Progenitor cell of endocrine pancreas (in vitro differentiated cells): ENCODE data around the gene CINP. TPM values are rescaled to one million over a fixed set of nuclear protein-coding genes. Genes with fewer than 3 reads are reported as not detected.

Experiments used
- DNase-seq: peaks from one replicate; pipeline ENCODE4 v3.0.0; 2021; ENCODE audit warnings: low spot score; ENCODE audit not compliant: unreplicated experiment
- H3K27ac Mint-ChIP-seq: 2 replicates; pipeline ENCODE4 v1.8.0; 2021; ENCODE audit warnings: mild to moderate bottlenecking, moderate library complexity, mixed read lengths
- H3K27me3 Mint-ChIP-seq: 2 replicates; pipeline ENCODE4 v1.8.0; 2021; ENCODE audit warnings: mixed read lengths
- H3K36me3 Mint-ChIP-seq: 2 replicates; pipeline ENCODE4 v1.8.0; 2022; ENCODE audit warnings: mixed read lengths; ENCODE audit not compliant: insufficient read depth
- H3K4me1 Mint-ChIP-seq: 2 replicates; pipeline ENCODE4 v1.8.0; 2021; ENCODE audit warnings: low read depth, mixed read lengths
- H3K4me3 Mint-ChIP-seq: 2 replicates; pipeline ENCODE4 v1.8.0; 2021; ENCODE audit warnings: low read depth, mild to moderate bottlenecking, moderate library complexity, mixed read lengths
- H3K9me3 Mint-ChIP-seq: 2 replicates; pipeline ENCODE4 v1.8.0; 2021; ENCODE audit warnings: low read depth, mixed read lengths
- CTCF ChIP-seq: fragments of 200-600 bp; sonication (generic); IDR thresholded peaks from one replicate; pipeline ENCODE4 v1.5.0; 2021; ENCODE audit warnings: antibody characterized with exemption, mild to moderate bottlenecking; ENCODE audit not compliant: unreplicated experiment
- total RNA-seq: library from RNA; stranded (reverse); gene quantifications from 2 replicates; pipeline ENCODE4 v1.2.1, GENCODE V29; 2021

CINP gene
- total RNA-seq, 1 donor from 2014 or later: 27.7 TPM

- H3K4me1 Mint-ChIP-seq: peaks cover 4% of the 10 kb centered on the region
- no peak overlapping the region for H3K27ac Mint-ChIP-seq
- H3K27me3 Mint-ChIP-seq: no peaks in the 10 kb centered on the region
- H3K36me3 Mint-ChIP-seq: peaks cover 29% of the 10 kb centered on the region
- TF ChIP-seq CTCF: no peak
- no peak for DNase-seq
- H3K4me3 Mint-ChIP-seq: no peak overlapping the region
- peaks cover 9% of the 10 kb centered on the region for H3K9me3 Mint-ChIP-seq
These were observed 32.2 kb upstream of the CINP start for GRCh38 chr14:102394717-102395375.

GRCh38 chr14:102392506-102392905 is 29.8 kb upstream of the CINP start:
- DNase-seq: no peak
- Mint-ChIP-seq H3K4me3 (no peak overlapping the region), H3K27me3 (no peaks in the 10 kb centered on the region), H3K4me1 (peaks cover 9% of the 10 kb centered on the region), H3K36me3 (peaks cover 14% of the 10 kb centered on the region), H3K27ac (no peak overlapping the region), H3K9me3 (no peaks in the 10 kb centered on the region)
- TF ChIP-seq CTCF: no peak

- Mint-ChIP-seq H3K27ac (peak overlapping the region; percentile 18), H3K4me1 (peaks cover 9% of the 10 kb centered on the region), H3K4me3 (no peak overlapping the region), H3K36me3 (peaks cover 3% of the 10 kb centered on the region), H3K9me3 (no peaks in the 10 kb centered on the region), H3K27me3 (no peaks in the 10 kb centered on the region)
- DNase-seq: no peak
- TF ChIP-seq CTCF: no peak
These were observed 27.6 kb upstream of the CINP start for GRCh38 chr14:102390064-102390855.

GRCh38 chr14:102389246-102389645 is 26.6 kb upstream of the CINP start:
- no peak for TF ChIP-seq CTCF
- H3K4me3 Mint-ChIP-seq: no peak overlapping the region

GRCh38 chr14:102387086-102387485 is 24.4 kb upstream of the CINP start:
- no peak for TF ChIP-seq CTCF
- H3K27me3 Mint-ChIP-seq: no peaks in the 10 kb centered on the region
- no peak overlapping the region for H3K27ac Mint-ChIP-seq
- no peak overlapping the region for H3K4me3 Mint-ChIP-seq
- peaks cover 9% of the 10 kb centered on the region for H3K4me1 Mint-ChIP-seq
- DNase-seq: no peak
- no peaks in the 10 kb centered on the region for H3K9me3 Mint-ChIP-seq
- H3K36me3 Mint-ChIP-seq: peaks cover 3% of the 10 kb centered on the region

More at GRCh38 chr14:102389246-102389645, 26.6 kb upstream of the CINP start:
- Mint-ChIP-seq H3K4me1 (peaks cover 9% of the 10 kb centered on the region), H3K27me3 (no peaks in the 10 kb centered on the region), H3K36me3 (peaks cover 3% of the 10 kb centered on the region), H3K27ac (no peak overlapping the region), H3K9me3 (no peaks in the 10 kb centered on the region)
- DNase-seq: no peak
